Left hindlimb (tissue), 1 donor: ENCODE results near the gene ANO4.

ENCODE experiments used
- DNase-seq: peaks from one replicate; pipeline ENCODE4 v3.0.0-alpha.2; 2018

The ANO4 gene

GRCh38 chr12:100794441-100795173, at the start of gene ANO4:
Gene ANO4 (plus strand): TSS chr12:100794776. CDS start chr12:100901786, 107,010 bp downstream.
- peak; percentile 36 for DNase-seq

- DNase-seq: no peak
Observed at GRCh38 chr12:100745378-100746071, 49.1 kb upstream of the ANO4 start.

DNA sequence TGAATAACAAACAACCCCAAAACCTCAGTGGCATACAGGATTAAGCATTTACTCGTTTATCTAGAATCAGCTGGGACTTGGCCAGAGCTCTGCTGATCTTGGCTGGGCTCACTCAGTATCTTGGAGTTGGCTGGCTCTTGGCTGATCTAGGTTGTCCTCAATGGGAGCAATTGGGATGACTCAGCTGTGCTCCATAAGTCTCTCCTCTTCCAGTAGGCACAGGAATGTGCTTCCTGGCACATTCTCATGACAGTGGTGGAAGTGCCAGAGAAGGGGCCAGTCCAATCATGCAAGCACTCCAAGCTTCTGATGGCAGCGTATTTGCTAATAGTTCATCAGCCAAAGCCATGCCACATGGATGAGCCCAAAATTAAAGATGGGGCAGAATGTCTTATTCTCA, 41.7 kb upstream of the ANO4 start:
- DNase-seq: no peak

GRCh38 chr12:100753837-100754236, 40.7 kb upstream of the ANO4 start:
- no peak for DNase-seq

DNA sequence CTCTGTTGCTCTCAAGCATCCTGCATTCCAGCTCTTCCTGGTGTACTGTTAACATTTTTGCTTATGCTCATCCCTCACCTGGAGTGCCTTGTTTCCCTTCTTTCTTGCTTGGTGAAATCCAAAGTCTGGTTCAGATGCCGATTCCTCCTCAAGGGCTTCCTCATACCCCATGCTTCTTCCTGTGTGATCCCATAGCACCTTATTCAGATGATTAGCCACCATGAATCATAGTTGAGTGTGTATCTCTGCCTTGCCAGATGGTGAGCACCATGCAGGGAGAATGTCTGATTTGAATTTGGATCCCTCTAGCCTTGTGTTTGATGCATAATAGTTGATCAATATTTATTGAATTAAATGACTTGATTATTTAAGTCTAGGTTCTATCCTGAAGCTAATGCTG, 39.4 kb upstream of the ANO4 start:
- DNase-seq: no peak

DNA sequence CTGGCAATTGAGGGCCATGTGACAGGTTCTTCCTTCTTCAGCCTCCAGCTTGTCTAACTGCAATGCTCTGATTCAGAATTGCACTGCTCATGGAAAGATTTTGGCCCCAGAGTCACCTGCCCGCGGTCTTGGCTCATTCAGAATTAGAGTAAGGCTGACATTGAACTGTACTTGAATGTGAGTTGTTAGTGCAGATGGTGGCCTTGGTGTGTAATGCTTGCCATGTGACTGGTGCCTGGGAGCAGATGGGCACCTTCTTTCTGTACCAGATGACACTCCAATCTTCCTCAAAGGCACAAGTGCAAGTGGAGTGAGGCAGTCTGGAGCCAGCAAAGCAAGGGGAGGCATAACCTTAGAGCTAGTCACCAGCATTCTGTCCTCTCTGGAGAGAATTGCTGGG, 36.5 kb upstream of the ANO4 start:
- DNase-seq: no peak

DNA sequence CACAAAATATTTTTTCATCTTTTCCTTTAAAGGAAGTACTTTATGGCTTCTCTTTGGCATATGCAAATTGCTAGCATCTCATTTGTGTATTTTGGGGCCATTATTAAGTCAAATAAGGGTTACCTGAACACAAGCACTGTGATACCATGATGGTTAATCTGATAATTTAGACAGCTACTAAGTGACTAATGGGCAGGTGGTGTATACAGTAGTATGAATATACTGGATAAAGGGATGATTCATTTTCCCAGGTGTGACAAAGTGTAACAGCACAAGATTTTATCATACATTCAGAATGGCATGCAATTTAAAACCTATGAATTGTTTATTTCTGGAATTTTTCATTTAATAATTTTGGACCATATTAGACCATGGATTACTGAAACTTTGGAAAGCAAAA, 27.2 kb upstream of the ANO4 start:
- DNase-seq: no peak

GRCh38 chr12:100767950-100768349, 26.6 kb upstream of the ANO4 start:
- DNase-seq: no peak

DNA sequence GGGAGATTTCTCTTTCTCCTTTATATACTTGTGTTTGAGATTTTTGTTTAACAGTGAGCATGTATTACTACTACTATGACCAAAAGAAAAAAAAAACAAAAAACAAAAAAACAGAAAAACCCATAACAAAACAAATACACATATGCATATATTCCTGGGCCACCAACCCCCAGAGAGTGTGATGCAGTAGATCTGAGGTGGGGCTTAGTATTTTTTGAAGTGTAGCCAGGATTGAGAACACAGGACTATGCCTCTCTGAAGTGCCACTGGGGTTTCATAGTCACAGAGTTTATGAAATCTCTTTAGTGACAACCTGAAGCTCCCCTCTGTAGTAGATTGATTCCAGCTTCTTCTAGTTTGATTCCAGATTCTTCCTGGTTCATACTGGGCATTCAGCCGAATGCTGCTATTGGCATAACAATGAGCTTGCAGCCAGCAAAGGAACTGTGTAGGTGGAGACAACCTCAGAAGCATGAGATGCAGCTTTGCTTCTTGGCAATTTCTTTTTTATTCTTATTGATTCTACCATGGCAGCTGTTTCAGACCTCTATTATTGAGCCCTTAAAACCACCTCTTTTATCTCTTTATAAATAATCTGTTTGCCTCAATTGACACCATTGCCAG, 15.5 kb upstream of the ANO4 start:
- DNase-seq: no peak

DNA sequence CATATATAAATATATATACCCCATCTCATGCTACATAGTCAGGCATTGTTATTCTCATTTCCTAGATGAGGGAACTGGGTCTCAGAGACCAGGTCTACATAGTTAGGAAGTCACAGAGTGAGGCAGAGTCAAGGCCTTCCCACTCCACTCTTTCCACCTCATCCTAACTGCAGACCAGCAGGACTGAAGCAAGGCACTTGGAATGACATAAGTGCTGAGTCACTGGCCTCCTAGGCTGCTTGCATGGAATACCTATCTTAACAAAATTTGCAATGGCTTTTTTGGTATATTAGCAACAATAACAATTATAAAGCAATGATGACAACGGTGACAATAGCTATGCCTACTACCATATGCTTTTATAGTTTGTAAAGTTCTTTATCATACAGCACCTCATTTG, 5.4 kb upstream of the ANO4 start:
- DNase-seq: no peak

GRCh38 chr12:100789975-100790374, 4.6 kb upstream of the ANO4 start:
- DNase-seq: no peak

DNA sequence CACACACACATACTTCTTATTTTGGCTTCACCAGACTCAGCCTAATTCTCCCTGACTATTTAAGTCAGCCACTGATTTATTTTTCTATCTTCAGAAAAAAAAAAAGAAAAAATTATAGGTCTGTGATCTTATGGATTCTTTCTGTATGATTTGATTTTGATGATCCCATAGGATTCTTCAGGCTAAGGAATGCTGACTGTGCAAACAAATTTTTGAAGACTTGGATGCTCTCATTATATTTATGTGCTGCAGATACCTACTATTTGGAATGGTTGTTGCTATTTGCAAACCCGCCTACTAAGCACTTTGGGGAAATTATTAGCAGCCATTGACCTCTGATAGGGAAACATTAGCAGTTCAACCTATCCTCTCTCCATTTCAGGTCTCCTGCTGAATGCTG, 4.0 kb upstream of the ANO4 start:
- DNase-seq: no peak

- DNase-seq: no peak
Observed at GRCh38 chr12:100793182-100793581, 1.4 kb upstream of the ANO4 start.

DNA sequence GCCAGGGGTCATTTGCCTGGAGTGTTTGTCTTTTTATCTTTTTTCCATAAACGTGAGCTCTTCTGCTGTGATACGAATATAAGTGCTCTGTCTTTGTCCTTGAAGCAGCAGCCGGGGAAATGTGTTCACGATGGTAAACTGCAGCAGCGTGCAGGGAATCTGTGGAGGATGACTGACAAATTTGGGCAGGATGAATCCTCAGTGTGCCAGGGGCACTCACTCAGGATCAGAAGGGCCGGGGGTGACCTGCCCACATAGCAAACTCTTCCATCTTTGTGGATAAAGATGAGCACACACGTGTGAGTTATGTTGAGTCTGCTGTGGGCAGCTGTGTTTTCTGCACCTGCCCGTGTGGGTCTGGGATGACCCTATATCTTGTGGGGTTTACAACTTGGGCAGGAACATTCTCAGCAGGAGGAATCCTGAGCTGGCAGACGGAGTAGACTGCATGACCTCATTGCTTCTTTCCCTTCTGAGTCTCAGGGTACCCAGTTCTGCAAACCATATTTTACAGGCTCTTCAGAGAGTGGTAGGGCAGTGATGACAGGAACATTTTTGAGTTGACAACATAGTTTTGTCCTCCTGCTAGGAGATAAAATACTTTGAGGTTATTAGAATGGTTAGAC, 711 bp downstream of the ANO4 start:
- DNase-seq: no peak

- DNase-seq: no peak
Observed at GRCh38 chr12:100795800-100796179, 1.2 kb downstream of the ANO4 start.

GRCh38 chr12:100796621-100797020, 2.0 kb downstream of the ANO4 start:
- no peak for DNase-seq

DNA sequence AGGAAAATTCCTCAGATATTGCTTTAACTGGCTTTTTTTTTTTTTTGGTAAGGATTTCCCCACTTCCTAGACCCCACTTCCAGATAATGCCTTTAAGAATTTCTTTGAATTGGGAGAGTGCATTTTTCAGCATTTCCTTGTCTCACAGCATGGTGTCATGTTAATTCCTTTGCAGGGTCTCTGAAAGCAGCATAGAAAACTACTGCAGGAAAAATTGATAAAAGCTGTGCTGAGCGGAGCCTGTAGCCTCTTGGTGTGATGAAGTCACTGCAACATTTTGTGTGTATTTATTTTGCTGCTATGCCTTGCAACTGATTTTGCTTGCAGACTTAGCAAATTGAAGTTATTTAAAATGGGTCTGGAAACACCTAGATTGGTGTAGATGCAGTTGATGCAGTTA, 2.7 kb downstream of the ANO4 start:
- DNase-seq: no peak

DNA sequence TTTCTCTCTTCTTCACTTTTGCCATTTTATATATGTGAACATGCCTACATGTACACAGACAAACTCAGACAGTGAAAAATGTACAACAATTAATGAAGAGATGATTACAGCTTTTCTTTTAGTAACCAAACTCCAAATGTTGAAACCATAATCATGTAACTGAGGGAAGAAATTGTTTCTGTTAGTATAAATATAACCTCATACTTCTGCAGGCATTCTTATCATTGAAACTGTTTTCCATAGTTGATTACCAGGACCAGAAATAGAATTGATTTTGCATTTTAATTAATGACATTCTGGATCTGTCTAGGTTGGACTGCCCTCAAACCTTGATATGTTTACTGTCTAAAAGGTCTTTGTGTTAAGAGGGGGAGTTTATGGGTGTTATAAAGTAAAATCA, 3.2 kb downstream of the ANO4 start:
- no peak for DNase-seq

- no peak for DNase-seq
Observed at GRCh38 chr12:100798286-100799160, 3.9 kb downstream of the ANO4 start.

GRCh38 chr12:100799770-100800169, 5.2 kb downstream of the ANO4 start:
- DNase-seq: no peak

GRCh38 chr12:100800723-100801122, 6.1 kb downstream of the ANO4 start:
- no peak for DNase-seq

- DNase-seq: no peak
Observed at GRCh38 chr12:100801320-100801719, 6.7 kb downstream of the ANO4 start.

- no peak for DNase-seq
Observed at GRCh38 chr12:100808777-100809176, 14.2 kb downstream of the ANO4 start.
